Right cardiac atrium (tissue), 5 donors: ENCODE measurements around the gene GGTLC2. TPM values are rescaled to one million over a fixed set of nuclear protein-coding genes. Genes with fewer than 3 reads are reported as not detected.
"Not testable (repeated sequence)": the region's sequence is repeated elsewhere in the genome, so short reads cannot be mapped to it uniquely, and the experiment has no call there.

Experiments used
- ATAC-seq, 2 donors: fragments of 200-7000 bp; cut with Tn5 transposase; one replicate each; pipeline versions ENCODE4 v1.8.0 to v1.9.1; 2020; ENCODE audit warnings: moderate library complexity in 2 of 2, mild to moderate bottlenecking in 1 of 2
- DNase-seq, 3 donors: peaks; one replicate each; pipeline ENCODE4 v3.0.0-alpha.2; 2020
- H3K27ac ChIP-seq: one replicate; pipeline ENCODE4 v1.5.1; 2013; ENCODE audit warnings: mild to moderate bottlenecking, low read length, control low read depth, moderate library complexity
- H3K27me3 ChIP-seq: one replicate; pipeline ENCODE4 v1.6.1; 2013; ENCODE audit not compliant: control insufficient read depth, insufficient read depth
- H3K4me1 ChIP-seq: one replicate; pipeline ENCODE4 v1.6.1; 2013; ENCODE audit warnings: low read length; ENCODE audit not compliant: control insufficient read depth, insufficient read depth
- H3K4me3 ChIP-seq: one replicate; pipeline ENCODE4 v1.5.1; 2013; ENCODE audit warnings: low read length, control low read depth
- H3K9me3 ChIP-seq: one replicate; pipeline ENCODE4 v1.6.1; 2013; ENCODE audit warnings: low read length; ENCODE audit not compliant: control insufficient read depth
- WGBS: extraction: QIAGEN DNeasy Blood & Tissue Kit; methylation state at CpG from one replicate; pipeline ENCODE4 v1.1.7; 2013; 5-methylcytosine and 5-hydroxymethylcytosine counted together
- intact Hi-C, 4 donors: fragments of 100-400 bp; cut with DNase I; formaldehyde crosslinking; loops; one replicate each; pipeline versions ENCODE4 v1.11.0 to v1.14.0; 2022 to 2023
- long read RNA-seq, 4 donors: library from polyadenylated mRNA; unstranded; transcript quantifications; one replicate each; pipeline ENCODE4 v2.0.0, GENCODE V29; 2020 to 2021
- polyA plus RNA-seq: library from polyadenylated mRNA; stranded (reverse); fragments of 200-250 nt; gene quantifications from one replicate; pipeline ENCODE4 v1.2.3, GENCODE V29; 2013
- total RNA-seq, 4 donors: library from RNA; stranded (reverse); fragmentation: NEBNext Ultra II Directional; extraction: Animal tissue kit (Norgen Biotek cat#: 25700); gene quantifications; one replicate each; pipeline ENCODE4 v1.2.1, GENCODE V29; 2021
- donor health status: healthy with polysubstance abuse.
- donor health status: DM: no; HTN: yes; CAD: no.
- donor health status: DM: no; HTN: no; CAD: no.
- donor health status: DM: no; HTN: yes; CAD: no; lungs with severe emphysema.
- donor health status: DM: yes; HTN: yes; CAD: no.

GGTLC2 gene
- not detected for total RNA-seq
- not detected for polyA plus RNA-seq
- long read RNA-seq, donor 1: 0 reads
- long read RNA-seq, donor 2: 0 reads
- long read RNA-seq, donor 3: 0 reads
- long read RNA-seq, donor 4: 0 reads

DNA sequence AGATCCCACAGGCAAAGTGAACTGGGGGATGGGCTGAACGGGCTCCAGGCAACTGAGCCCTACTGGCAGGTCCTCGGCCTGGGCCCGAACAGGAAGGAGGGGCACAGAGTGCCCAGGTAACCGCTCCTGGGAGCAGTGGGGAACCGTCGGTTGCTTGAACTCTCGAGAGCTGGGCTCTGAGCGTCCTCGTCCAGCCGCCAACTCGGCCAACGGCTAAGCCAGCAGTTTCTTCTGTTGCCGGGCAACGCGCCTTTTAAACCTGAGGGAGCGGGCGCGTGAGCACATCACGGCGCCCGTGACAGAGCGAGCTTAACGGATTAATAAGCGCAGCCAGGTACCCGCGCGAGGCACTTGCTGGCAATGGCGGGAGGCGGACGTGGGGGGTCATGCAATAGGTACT is at the start of gene GGTLC2:
TSS of gene GGTLC2 (plus strand) at position 301 of the 400 bp plus-strand sequence. CDS start 1,732 bp downstream, outside the sequence.
- H3K27me3 ChIP-seq, DNase-seq, ATAC-seq, H3K4me1 ChIP-seq, intact Hi-C loops, H3K9me3 ChIP-seq, H3K4me3 ChIP-seq, H3K27ac ChIP-seq: not testable (repeated sequence)
- WGBS: no CpG with 5 or more reads among the region's 30 CpGs

DNA sequence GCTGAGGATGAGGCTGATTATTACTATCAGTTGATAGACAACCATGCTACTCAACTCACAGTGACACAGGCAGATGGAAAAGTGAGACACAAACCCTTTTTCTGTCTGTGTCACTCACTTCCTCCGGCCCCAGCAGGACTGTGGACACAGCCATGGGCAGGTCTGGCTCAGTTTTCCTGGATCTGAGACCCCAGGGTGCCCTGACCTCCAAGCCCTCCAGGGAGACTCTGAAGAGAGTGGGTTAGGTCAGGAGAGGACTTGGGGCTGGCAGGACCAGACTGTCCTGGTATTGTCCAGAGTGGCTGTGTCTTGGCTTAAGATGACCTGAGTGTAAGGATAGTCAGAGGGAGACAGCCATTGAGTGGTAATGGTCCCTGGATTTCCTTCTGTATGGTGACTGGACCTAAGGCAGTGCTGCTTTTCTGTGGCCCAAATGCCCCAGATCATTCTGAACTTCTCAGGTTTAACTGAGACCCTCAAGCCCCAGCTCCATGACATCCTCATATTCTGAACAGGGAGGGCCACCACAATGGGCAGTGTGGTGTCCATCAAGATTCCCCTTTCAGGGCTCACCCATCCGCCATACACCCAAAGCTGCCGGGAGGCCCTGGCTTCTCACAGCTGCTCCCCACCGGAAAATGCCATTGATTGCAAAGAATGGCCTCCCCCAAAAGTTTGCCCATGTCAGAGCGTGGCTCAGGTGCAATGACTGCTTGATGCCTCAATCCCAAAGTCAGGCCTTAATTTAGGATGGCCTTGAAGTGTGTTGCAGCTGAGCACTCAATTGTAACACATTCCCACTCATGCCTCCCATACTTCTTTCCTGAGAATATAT is 49.2 kb upstream of the GGTLC2 start:
- 53% methylated on average over 5 of the region's 5 CpGs for WGBS
- intact Hi-C loops: no loop called here
- H3K27me3 ChIP-seq: no peaks in the 10 kb centered on the region

DNA sequence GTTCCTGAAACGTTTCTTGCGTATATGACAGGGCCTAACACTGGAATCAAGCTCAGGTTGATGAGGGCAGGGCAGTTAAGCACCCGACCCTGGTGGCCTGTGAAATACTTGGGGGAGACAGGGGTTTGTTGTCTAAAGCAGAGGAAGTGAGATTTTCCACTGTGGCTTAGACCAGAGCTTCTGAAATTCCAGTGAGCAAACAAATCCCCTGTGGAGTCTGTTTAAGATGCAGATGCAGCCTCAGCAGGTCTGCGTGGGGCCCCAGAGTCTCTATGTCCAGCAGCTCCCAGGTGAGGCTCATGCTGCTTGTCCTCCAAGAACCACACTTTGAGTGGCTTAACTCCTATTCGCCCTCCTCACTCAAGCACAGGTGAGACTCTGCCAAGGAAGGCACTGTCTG is 46.3 kb upstream of the GGTLC2 start:
- intact Hi-C loops: no loop called here
- H3K27me3 ChIP-seq: no peaks in the 10 kb centered on the region
- H3K27ac ChIP-seq: no peak overlapping the region
- H3K4me1 ChIP-seq: no peaks in the 10 kb centered on the region
- H3K4me3 ChIP-seq: no peak overlapping the region
- WGBS: 57% methylated on average over 5 of the region's 5 CpGs
- ATAC-seq (no peak), DNase-seq (no peak)
- H3K9me3 ChIP-seq: no peaks in the 10 kb centered on the region

More for the DNA sequence above, 49.2 kb upstream of the GGTLC2 start:
- ATAC-seq (no peak), DNase-seq (no peak)
- Histone ChIP-seq H3K4me3 (no peak overlapping the region), H3K4me1 (no peaks in the 10 kb centered on the region), H3K27ac (no peak overlapping the region), H3K9me3 (no peaks in the 10 kb centered on the region)

DNA sequence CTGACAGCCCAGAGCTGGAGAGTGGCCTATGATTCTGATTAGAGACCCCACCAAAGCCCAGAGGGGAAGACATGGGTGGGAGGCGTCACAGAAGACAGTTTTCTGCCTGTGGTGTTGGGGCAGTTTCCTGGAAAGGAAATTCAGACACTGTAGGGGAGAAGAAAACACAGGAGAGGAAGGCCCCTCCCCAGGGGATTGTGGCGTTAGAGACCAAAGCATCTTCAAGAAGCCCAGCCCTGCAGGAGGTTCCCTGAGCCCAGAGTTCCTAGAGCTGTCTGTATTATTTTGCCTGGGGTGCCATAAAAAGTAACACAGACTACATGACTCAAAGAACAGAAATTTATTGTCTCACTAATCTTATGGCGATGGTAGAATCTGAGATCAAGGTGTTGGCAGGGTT is 45.2 kb upstream of the GGTLC2 start:
- no peaks in the 10 kb centered on the region for H3K9me3 ChIP-seq
- H3K27me3 ChIP-seq: no peaks in the 10 kb centered on the region
- no peaks in the 10 kb centered on the region for H3K4me1 ChIP-seq
- intact Hi-C loops: no loop called here
- ATAC-seq: no peak
- H3K4me3 ChIP-seq: no peak overlapping the region
- 52% methylated on average over 3 of the region's 3 CpGs for WGBS
- no peak overlapping the region for H3K27ac ChIP-seq
- no peak for DNase-seq

DNA sequence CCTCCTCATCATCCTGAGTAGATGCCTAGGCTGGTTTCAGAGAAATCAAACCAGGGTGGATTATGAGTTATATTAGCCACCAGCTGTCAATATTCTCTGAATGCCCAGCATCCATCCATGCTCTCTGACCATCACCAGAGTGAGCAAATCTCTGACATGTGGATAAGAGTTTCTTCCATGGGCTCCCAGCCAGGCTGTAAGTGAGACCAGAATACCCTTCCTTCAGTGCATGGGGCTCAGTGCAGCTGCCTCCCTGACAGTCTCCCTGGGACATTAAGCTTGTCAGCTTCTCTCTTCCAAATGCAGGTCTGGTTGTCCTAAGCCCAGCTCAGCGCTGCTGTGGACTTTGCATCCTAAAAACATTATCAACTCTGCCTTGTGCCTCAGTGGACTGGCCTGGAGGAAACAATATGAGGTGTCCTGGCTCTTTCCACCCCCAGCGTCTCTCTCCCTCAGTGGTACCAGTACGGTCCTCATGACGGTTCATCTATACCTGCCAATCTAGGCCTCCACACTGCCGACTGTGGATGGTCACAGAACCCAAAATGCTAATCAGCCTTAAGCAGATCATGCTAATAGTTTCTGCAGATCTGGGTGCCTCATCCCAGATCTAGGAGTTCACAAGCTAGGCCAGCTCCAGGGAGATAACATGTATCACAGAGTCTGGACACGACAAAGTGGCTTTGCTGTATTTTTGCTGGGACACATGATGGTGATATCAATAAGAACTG is 43.7 kb upstream of the GGTLC2 start:
- DNase-seq (no peak), ATAC-seq (no peak)
- Histone ChIP-seq H3K9me3 (no peaks in the 10 kb centered on the region), H3K27ac (no peak overlapping the region), H3K4me1 (no peaks in the 10 kb centered on the region), H3K27me3 (no peaks in the 10 kb centered on the region), H3K4me3 (no peak overlapping the region)
- intact Hi-C loops: no loop called here
- WGBS: 84% methylated on average over 6 of the region's 6 CpGs

DNA sequence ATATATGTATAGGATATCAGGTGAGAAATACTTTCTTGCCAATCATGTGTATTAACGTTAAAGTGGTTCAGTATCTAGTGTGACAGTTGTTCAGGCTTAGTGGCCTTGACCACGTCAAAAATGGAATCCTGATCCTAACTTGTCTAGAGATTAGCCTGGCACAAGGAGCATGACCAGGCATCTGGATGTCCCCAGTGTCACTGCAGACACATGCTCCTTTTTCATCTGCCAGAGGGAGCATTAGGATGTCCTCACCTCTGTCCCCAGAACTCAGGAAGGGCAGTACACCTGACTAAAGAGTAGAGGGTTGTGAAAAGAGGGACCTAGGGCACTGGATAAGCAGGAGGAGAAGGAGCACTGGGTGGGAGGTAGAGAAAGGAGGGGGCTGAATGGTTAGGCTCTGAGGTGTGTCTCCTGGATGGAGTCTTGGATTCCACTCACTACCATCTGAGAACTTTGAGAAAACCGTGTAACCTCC is 40.9 kb upstream of the GGTLC2 start:
- ATAC-seq (no peak), DNase-seq (no peak)
- intact Hi-C loops: no loop called here
- WGBS: 76% methylated on average over 3 of the region's 3 CpGs
- Histone ChIP-seq H3K4me1 (no peaks in the 10 kb centered on the region), H3K27me3 (no peaks in the 10 kb centered on the region), H3K27ac (no peak overlapping the region), H3K4me3 (no peak overlapping the region), H3K9me3 (no peaks in the 10 kb centered on the region)

DNA sequence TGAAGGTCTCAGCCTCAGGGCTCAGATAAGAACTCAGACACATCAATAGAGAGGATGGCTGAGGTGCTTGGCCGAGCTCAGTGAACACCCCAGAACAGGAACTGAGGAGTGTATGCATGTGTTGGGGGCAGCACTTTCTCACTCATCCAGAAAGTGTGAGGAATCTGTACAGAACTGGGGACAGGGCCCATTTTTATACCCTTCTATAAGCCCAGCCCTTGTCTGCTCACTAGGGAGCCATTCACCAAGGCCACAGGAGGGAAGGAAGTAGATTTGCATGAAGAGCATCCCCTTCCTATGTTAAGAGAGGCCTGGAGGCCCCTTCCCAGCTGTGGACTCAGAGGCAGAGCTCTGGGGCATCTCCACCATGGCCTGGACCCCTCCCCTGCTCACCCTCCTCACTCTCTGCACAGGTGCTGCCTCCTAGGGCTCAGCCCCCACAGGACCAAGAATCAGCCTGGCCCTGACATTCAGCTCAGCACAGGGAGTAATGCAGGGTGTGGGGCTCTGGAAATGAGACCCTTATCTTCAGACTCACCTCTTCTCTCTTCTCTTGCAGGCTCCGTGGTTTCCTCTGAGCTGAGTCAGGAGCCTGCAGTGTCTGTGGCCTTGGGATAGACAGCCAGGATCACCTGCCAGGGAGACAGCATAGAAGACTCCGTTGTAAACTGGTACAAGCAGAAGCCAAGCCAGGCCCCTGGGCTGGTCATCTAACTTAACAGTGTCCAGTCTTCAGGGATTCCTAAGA is 39.9 kb upstream of the GGTLC2 start:
- WGBS: 73% methylated on average over 3 of the region's 3 CpGs
- H3K9me3 ChIP-seq: no peaks in the 10 kb centered on the region
- no peak overlapping the region for H3K4me3 ChIP-seq
- no peaks in the 10 kb centered on the region for H3K4me1 ChIP-seq
- ATAC-seq: no peak
- intact Hi-C loops: no loop called here
- no peak for DNase-seq
- no peaks in the 10 kb centered on the region for H3K27me3 ChIP-seq
- no peak overlapping the region for H3K27ac ChIP-seq

DNA sequence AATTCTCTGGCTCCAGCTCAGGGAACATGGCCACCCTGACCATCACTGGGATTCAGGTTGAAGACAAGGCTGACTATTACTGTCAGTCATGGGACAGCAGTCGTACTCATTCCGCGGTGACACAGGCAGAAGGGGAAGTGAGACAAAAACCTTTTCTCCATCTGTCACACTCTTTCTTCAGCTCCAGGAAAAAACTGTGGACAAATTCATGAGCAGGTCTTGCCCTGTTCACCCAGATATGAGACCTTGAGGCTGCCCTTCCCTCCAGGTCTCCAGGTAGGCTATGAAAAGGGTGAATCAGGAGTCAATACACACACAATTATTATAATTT is 39.4 kb upstream of the GGTLC2 start:
- ATAC-seq: no peak
- DNase-seq: no peak
- intact Hi-C loops: no loop called here
- H3K27ac ChIP-seq: no peak overlapping the region
- WGBS: 72% methylated on average over 3 of the region's 3 CpGs
- no peaks in the 10 kb centered on the region for H3K4me1 ChIP-seq
- H3K27me3 ChIP-seq: no peaks in the 10 kb centered on the region
- H3K4me3 ChIP-seq: no peak overlapping the region
- no peaks in the 10 kb centered on the region for H3K9me3 ChIP-seq

DNA sequence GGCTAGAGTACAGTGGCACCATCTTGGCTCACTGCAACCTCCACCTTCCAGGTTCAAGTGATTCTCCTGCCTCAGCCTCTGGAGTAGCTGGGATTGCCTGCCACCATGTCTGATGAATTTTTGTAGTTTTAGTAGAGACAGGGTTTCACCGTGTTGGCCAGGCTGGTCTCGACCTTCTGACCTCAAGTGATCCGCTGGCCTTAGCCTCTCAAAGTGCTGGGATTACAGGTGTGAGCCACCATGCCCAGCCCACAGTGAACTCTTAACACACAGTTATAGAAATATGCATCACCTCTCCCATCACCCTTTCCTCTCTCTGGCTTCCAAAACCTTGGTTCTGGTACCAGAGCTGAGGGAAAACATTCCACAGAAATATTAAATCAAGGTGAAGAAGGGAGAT is 36.4 kb upstream of the GGTLC2 start:
- intact Hi-C loops, H3K9me3 ChIP-seq, H3K27me3 ChIP-seq, H3K27ac ChIP-seq, H3K4me3 ChIP-seq, H3K4me1 ChIP-seq, DNase-seq, ATAC-seq: not testable (repeated sequence)
- WGBS: 85% methylated on average over 3 of the region's 3 CpGs

DNA sequence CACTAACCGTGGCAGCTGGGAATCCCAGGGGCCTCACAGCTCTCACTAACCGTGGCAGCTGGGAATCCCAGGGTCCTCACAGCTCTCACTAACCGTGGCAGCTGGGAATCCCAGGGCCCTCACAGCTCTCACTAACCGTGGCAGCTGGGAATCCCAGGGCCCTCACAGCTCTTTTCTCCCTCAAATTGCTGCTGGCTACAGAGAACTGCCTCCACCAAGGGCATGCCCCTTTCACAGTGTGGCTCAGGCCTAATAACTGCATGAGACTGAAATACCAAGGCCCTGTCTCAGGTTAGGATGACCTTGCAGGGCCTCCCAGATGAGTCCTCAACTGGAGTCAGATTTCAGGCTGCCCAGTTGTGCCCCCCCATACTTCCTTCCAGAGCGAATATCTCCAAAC is 35.1 kb upstream of the GGTLC2 start:
- WGBS: 62% methylated on average over 5 of the region's 5 CpGs
- no peak overlapping the region for H3K27ac ChIP-seq

DNA sequence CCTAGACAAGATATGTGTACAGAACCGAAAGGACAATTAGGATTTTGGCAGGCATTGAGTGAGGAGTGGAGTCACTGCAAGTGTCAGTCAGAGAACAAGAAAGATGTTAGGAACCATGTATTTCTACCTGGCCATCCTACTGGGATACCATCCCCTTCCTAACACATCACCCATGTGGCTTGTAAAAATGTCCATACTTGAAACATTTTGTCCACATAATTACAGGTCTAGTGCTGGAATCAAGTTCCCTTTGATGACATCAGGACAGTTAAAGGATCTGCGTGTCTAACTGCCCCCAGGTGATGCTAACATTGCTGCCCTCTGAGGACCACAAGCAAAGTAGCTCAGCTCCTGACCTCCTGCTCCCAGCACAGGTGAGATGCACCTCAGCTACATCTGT is 31.9 kb upstream of the GGTLC2 start:
- intact Hi-C loops: no loop called here
- DNase-seq (no peak), ATAC-seq (no peak)
- WGBS: 75% methylated on average over 2 of the region's 2 CpGs
- H3K4me3 ChIP-seq: no peak overlapping the region
- H3K9me3 ChIP-seq: no peaks in the 10 kb centered on the region
- H3K27ac ChIP-seq: no peak overlapping the region
- H3K4me1 ChIP-seq: no peaks in the 10 kb centered on the region
- H3K27me3 ChIP-seq: no peaks in the 10 kb centered on the region

More for the DNA sequence above, 35.1 kb upstream of the GGTLC2 start:
- Histone ChIP-seq H3K4me1 (no peaks in the 10 kb centered on the region), H3K27me3 (no peaks in the 10 kb centered on the region), H3K9me3 (no peaks in the 10 kb centered on the region), H3K4me3 (no peak overlapping the region)
- intact Hi-C loops: no loop called here
- DNase-seq: no peak
- ATAC-seq: no peak
